Measurements from ENCODE around the gene HYPK.
"Not testable (repeated sequence)": the region's sequence is repeated elsewhere in the genome, so short reads cannot be mapped to it uniquely, and the experiment has no call there.

Gene HYPK

DNA sequence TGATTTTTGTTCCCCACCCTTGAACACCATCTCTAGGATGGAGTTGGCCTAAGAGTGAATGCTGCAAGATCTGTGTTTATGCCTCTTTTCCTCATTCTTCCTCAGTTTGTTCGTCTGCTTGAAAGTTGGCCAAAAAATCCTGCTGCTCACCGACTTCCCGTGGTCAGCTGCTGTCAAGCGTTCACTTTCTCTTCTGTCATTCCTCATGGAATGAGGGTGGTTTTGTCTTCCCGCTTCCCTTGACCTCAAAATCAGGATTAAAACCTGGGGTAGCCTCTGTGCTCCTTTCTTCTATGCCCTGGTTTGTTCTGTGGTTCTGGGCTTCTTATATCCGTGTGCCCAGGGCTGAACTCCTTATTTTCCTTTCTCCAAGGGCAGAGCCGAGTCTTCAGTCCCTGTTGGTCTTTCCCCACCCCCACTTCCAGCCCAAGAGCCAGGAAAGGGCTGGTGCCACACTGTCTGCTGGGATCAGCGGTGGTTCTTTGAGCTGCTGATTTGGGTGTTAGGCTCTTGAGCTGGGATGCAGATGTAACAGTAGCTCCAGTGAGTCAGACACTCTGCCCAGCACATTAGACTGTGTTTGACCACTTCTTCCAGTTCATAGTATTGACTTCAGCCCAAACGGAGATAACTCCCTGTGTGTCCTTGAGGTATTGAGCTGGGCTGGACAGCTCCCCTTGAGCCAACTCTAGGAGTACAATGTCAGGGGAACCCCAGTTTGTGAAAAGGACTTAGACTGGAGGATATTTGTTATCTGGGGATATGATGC lies 5.9 kb upstream of the HYPK start:
- no peak for DNase-seq (ENCODE audit: low read depth, low spot score)

DNA sequence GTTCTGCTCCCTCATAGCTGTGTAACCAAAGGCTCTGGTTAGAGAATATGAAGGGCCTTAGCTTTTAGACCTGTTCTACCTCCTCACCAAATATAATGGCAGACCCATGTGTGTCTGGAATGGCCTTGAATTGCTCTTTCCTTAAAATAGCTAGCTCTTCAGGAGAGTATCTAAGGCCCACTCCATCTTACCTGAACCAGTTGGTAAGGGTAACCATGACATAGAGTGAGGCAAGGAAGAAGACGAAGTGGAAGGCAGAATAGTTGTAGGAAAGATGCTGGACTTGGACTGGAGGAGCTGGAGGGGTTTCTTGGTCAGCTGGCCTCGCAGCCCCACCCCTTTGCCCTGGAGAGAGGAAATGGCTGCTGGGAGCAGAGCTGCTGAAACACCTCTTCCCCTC lies 5.2 kb upstream of the HYPK start:
- DNase-seq (ENCODE audit: low read depth, low spot score) = no peak
- H3K27ac ChIP-seq = no peak overlapping the region

More for the DNA sequence above, 5.9 kb upstream of the HYPK start:
- H3K27ac ChIP-seq = no peak overlapping the region

DNA sequence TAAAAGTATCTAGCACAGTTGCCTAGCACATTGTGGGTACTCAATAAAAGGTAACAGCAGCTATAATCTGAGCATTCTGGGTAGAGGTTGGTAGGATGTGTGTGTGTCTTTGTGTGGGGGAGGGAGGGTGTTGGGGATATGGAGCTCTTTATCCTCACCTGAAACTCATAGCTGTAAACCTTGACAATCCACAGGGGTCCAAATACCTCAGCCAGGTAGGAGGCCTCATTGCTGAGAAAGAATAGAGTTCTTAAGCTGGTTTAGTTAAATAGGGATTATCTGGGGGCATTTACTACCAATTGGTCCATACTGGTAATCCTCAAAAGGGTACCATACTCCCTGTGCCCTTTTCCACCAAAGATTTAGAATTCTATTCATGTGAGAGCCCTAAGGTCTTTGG lies 4.4 kb upstream of the HYPK start:
- no peak for DNase-seq (ENCODE audit: low read depth, low spot score)
- H3K27ac ChIP-seq = no peak overlapping the region

- H3K27ac ChIP-seq = no peak overlapping the region
- DNase-seq (ENCODE audit: low read depth, low spot score) = no peak
These were observed 3.8 kb upstream of the HYPK start for GRCh38 chr15:43796566-43796965.

DNA sequence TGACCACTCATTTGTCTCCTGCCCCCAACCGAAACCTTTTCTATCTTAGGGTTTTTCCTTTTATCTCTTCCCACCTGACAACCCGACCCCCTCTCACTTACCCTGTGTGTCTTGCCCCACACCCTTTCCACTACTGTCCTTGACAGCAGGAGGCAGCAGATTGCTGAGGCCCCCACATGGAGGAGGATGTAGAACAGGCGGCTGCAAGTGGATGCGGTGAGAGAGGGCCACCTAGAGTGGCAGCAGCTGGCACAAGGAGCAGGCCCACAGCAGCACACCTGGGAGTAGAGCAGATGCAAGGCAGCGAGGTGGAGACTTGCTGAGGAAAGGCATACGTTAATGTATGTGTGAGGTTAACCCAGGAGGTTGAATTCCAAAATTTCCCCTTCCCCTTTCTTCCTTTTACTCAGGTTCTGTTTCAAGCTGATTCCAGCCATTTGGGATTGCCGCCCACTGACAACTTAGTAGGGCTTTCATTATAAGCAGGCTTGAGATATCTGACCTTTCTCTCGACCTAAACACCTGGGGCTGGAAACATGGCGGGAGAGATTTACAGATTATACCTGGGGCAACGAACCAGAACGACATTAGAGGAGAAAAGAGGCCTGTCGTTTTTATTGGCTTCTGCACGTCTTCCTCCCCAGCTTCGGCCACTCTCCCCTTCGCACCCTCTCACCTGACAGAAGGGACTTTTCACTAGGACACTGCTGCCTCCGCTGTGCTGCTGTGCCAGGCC lies 1.0 kb upstream of the HYPK start:
- peak overlapping the region; percentile 89 for H3K27ac ChIP-seq

DNA sequence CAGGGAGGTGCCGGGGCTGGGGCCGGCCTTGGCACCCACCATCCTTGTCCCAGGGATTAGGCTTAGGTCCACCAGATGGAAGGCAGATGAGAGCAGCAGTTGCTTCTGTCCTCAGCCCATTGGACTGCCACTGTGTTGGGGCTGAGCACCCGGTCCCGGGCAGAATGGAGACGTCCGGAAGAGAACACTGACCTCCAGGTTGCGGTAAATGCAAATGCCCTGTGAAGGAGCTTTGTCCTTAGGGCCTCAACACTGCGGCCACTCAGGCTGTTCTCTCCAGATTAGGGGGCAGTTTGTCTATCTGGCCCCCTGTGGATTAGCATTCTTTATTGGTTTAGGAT lies 484 bp upstream of the HYPK start, which contains the start of gene SERINC4:
SERINC4 (minus strand) TSS at position 276 of the 341 bp plus-strand sequence; CDS start at position 42, 234 bp downstream.
- DNase-seq (ENCODE audit: low read depth, low spot score) = no peak
- peak within 1 kb of the TSS; percentile 89 for H3K27ac ChIP-seq

More for the DNA sequence above, 1.0 kb upstream of the HYPK start:
- DNase-seq (ENCODE audit: low read depth, low spot score) = no peak

GRCh38 chr15:43802676-43803075 lies 2.3 kb downstream of the HYPK start:
- H3K27ac ChIP-seq = not testable (repeated sequence)

DNA sequence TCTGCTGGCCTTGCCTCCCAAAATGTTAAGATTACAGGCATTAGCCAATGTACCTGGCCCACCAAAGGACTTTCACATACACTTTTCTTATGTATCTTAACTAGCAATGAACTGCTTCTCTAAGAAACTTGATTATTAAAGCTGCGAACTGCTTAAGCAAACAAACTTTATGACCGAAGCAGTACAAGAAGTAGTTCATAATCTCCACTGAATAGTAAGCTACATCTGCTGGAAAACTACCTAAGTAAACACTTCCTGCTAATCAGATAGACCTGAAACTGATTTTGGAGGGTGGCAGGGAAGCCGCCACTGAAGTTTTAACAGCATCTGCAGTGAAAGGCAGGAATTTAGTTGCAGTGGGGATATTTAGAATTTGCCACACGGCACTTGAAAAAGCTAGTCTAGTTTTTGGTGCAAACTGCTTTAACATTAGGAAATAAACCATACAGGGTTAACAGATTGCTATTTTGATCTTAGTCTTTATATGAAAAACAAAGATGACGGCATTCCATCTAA lies 8.1 kb downstream of the HYPK start:
- DNase-seq (ENCODE audit: low read depth, low spot score) = no peak
- no peak overlapping the region for H3K27ac ChIP-seq

More at GRCh38 chr15:43802676-43803075, 2.3 kb downstream of the HYPK start:
- not testable (repeated sequence) for DNase-seq (ENCODE audit: low read depth, low spot score)

GRCh38 chr15:43808960-43809678 lies 8.7 kb downstream of the HYPK start:
- no peak overlapping the region for H3K27ac ChIP-seq

DNA sequence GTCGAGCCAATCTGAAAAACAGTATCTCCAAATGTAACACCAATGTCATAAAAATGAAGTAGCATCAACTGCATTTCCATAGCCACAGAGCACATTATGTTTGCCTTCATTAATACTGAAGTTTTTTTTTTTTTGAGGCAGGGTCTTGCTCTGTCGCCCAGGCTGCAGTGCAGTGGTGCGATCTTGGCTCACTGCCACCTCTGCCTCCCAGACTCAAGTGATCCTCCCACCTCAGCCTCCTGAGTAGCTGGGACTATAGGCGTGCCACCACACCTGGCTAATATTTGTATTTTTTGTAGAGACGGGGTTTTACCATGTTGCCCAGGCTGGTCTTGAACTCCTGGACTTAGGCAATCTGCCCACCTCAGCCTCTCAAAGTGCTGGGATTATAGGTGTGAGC lies 14.7 kb downstream of the HYPK start:
- H3K27ac ChIP-seq; DNase-seq (ENCODE audit: low read depth, low spot score): not testable (repeated sequence)

More at GRCh38 chr15:43808960-43809678, 8.7 kb downstream of the HYPK start:
- DNase-seq (ENCODE audit: low read depth, low spot score) = no peak

GRCh38 chr15:43821505-43821904 lies 21.1 kb downstream of the HYPK start:
- no peak for DNase-seq (ENCODE audit: low read depth, low spot score)
- H3K27ac ChIP-seq = no peak overlapping the region

GRCh38 chr15:43824302-43825246 lies 24.2 kb downstream of the HYPK start, which contains the start of gene MFAP1:
Gene MFAP1 (minus strand): TSS chr15:43824690. CDS start chr15:43824569, 121 bp downstream.
- peak within 1 kb of the TSS; percentile 95 for H3K27ac ChIP-seq
- peak; percentile 93 for DNase-seq (ENCODE audit: low read depth, low spot score)

GRCh38 chr15:43825305-43825704 lies 24.9 kb downstream of the HYPK start:
- DNase-seq (ENCODE audit: low read depth, low spot score); H3K27ac ChIP-seq: not testable (repeated sequence)

GRCh38 chr15:43826029-43826507 lies 25.7 kb downstream of the HYPK start:
- peak overlapping the region; percentile 35 for H3K27ac ChIP-seq
- no peak for DNase-seq (ENCODE audit: low read depth, low spot score)

- peak within 1 kb of the TSS; percentile 35 for H3K27ac ChIP-seq
- DNase-seq (ENCODE audit: low read depth, low spot score) = no peak
These were observed 26.3 kb downstream of the HYPK start, which contains the start of gene WDR76 for GRCh38 chr15:43826508-43827341. Gene WDR76 (plus strand): TSS chr15:43827002. CDS start chr15:43827033, 31 bp downstream.

- H3K27ac ChIP-seq = no peak overlapping the region
- no peak for DNase-seq (ENCODE audit: low read depth, low spot score)
These were observed 27.8 kb downstream of the HYPK start for GRCh38 chr15:43828061-43828657.

GRCh38 chr15:43829951-43830540 lies 29.6 kb downstream of the HYPK start:
- DNase-seq (ENCODE audit: low read depth, low spot score) = not testable (repeated sequence)

More at GRCh38 chr15:43829951-43830540, 29.6 kb downstream of the HYPK start:
- H3K27ac ChIP-seq = not testable (repeated sequence)

Data from epithelial cell of prostate (primary cell).